Stimulated activated CD4-positive, alpha-beta T cell treated with anti-CD3 and anti-CD28 coated beads, TNF-alpha, amount 100 ng/mL, for 24 hours (primary cell): ENCODE results near the gene RPTOR.
"Not testable (repeated sequence)": the region's sequence is repeated elsewhere in the genome, so short reads cannot be mapped to it uniquely, and the experiment has no call there.

Source experiments
- DNase-seq, 3 experiments: peaks; one replicate each; pipeline ENCODE4 v3.0.0-alpha.2; 2020; ENCODE audit warnings: low read depth in 3 of 3

The RPTOR gene, protein sequence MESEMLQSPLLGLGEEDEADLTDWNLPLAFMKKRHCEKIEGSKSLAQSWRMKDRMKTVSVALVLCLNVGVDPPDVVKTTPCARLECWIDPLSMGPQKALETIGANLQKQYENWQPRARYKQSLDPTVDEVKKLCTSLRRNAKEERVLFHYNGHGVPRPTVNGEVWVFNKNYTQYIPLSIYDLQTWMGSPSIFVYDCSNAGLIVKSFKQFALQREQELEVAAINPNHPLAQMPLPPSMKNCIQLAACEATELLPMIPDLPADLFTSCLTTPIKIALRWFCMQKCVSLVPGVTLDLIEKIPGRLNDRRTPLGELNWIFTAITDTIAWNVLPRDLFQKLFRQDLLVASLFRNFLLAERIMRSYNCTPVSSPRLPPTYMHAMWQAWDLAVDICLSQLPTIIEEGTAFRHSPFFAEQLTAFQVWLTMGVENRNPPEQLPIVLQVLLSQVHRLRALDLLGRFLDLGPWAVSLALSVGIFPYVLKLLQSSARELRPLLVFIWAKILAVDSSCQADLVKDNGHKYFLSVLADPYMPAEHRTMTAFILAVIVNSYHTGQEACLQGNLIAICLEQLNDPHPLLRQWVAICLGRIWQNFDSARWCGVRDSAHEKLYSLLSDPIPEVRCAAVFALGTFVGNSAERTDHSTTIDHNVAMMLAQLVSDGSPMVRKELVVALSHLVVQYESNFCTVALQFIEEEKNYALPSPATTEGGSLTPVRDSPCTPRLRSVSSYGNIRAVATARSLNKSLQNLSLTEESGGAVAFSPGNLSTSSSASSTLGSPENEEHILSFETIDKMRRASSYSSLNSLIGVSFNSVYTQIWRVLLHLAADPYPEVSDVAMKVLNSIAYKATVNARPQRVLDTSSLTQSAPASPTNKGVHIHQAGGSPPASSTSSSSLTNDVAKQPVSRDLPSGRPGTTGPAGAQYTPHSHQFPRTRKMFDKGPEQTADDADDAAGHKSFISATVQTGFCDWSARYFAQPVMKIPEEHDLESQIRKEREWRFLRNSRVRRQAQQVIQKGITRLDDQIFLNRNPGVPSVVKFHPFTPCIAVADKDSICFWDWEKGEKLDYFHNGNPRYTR (N-terminal part only)

DNA sequence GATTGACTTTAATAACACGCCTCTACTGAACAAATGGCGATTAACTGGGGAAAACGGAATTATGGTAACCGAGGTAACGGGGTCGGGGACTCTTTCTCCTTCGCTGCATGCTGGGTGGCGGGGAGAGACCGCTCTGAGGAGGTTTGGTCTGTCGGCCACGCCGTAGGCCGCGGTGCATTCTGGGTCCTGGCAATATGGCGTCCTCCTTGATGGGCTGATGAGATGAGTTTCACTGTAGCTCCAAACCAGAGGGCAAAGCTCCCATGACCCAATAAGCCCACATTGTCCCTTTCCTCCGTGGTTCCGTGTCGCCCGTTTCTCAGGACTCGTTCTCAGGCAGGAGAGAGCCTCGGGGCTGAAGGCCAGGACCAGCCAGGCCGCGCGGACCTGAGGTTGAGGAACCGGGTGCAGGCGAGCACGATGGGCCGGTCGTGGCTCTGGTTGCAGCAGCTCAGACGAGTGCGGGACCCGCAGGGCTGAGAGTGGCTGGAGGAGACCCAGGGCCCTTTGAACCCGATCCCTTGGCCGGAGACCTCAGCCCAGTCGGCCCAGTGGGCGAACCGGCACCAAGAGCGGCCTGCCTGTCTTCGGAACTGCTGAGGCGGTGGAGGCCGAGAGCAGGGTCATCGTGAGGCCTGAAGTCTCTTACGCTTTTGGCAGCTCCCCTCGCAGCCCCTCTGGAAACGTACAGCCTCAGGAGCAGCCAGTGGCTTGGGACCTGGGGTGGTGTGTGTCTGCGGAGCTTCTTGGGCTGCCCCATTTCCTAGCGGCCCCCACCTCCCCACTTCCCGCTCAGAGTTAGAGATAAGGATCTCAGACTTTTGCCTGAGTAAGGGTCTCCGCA lies at the start of gene RPTOR:
Gene RPTOR, plus strand, starts transcription at position 184 of the 844 bp plus-strand sequence. CDS start 792 bp downstream, outside the sequence.
- DNase-seq: peak; percentile 77 to 89 (median 82)

DNA sequence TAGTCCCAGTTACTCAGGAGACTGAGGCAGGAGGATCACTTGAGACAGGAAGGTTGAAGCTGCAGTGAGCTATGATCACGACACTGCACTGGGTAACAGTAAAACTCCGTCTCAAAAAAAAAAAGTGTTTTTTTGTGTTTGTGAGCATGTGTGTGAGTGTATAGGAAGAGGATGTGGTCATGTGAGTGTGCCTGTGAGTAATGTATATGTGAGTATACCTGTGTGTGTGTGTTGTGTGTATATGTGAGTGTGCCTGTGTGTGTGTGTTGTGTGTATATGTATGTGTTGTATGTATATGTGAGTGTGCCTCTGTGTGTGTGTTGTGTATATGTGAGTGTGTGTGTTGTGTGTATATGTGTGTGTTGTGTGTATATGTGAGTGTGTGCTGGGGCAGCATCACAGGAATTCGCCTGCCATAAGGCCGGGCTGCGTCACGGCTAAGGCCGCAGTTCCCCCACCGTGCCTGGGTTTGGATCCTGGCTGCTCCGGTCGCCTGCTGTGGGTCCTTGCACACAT lies 46.9 kb upstream of the RPTOR start:
- no peak for DNase-seq

GRCh38 chr17:80498242-80498919 lies 46.3 kb upstream of the RPTOR start:
- no peak for DNase-seq

DNA sequence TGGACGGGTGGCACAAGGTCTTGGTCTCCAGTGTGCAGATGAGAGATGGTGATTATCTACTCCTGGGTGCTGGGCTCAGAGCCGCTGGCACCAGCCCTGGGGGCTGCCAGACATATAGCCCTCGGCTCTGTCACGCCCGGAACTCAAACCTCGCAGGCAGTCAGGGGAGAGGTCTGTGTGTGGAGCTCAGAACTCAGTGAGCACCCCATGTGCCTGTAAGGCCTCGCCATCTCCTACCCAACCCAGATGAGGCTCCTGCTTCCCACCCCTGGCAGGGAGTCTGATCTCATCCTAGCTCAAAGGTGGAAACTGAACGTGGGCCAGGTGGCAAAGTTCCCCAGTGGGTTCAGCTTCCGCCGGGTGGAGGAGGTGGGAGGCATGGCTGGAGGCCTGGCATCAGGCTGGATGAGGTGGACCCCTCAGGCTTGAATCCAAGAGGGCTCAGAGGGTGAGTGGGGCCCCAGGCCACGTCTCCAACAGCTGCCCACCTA lies 45.7 kb upstream of the RPTOR start:
- DNase-seq: no peak

DNA sequence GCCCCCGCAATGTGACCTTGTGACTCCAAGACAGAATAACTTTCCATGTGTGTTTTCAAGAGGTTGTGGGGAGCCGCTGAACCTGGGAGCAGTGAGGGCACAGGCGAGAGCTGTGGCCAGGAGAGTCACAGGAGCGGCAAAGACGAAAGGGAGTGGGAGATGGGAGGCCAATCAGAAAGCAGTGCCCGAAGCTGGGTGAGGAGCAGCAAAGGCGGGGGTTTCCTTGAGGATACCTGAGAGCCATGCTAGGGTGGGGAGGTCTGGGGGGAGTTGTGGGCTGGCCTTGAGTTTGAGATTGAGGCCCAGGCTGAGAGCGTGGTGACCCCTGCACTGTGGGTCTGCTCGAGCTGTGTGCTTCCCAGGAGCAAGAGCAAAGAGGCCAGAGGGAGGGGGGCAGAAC lies 45.1 kb upstream of the RPTOR start:
- DNase-seq: no peak

DNA sequence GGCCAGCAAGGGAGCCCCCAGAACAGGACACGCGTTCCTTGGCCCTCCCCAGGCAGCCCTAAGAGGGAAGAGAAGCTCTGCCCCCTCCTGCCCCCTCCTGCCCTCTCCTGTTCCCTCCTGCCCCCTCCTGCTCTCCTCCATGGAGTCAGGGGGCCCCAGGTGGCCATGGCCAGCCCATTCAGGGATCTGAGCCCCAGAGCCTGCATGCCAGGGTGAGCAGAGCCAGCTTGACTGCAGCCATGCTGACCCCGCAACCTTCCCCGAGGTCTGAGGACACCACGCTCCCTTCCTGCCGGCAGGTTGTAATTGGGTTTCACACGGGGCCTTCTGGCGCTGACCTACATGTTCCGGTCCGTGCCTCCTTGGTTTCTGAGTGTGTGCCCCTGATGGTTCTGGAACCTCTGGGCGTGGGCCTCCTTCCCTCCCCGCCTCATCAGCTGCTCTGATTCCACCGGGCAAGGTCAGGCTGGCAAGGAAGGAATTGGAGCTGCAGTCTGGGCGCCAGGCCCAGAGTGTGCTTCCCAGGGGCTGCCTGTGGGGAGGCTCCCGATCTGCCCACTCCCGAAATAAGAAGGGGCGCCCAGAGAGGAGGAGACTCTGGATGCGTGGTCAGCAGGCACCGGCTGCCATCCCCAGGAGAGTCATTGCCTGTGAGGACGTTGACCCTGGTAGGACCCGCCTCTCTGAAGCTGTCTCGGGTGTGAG lies 44.5 kb upstream of the RPTOR start:
- DNase-seq: no peak

- DNase-seq: no peak
Measured at GRCh38 chr17:80501741-80502577, 42.7 kb upstream of the RPTOR start.

DNA sequence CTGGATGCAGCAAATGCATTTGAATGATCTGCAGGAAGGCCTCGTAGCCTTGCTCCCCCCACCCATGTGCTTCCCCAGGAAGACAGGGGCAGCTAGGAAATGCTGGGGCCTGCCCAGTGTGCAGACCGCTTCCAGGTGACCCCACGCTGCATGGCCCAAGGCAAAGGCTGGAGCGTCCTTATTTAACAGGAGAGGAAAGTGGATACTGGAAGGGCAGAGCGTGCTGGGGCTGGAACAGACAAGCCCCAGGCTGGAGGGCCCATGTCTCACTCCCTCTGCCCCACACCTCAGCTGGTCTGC lies 42.1 kb upstream of the RPTOR start:
- no peak for DNase-seq

- DNase-seq: no peak
Measured at GRCh38 chr17:80503031-80503430, 41.6 kb upstream of the RPTOR start.

- DNase-seq: no peak
Measured at GRCh38 chr17:80503921-80504320, 40.7 kb upstream of the RPTOR start.

GRCh38 chr17:80504686-80505413 lies 39.8 kb upstream of the RPTOR start:
- DNase-seq: no peak

- not testable (repeated sequence) for DNase-seq
Measured at GRCh38 chr17:80507177-80507576, 37.5 kb upstream of the RPTOR start.

GRCh38 chr17:80507965-80508364 lies 36.7 kb upstream of the RPTOR start:
- DNase-seq: no peak

- DNase-seq: no peak
Measured at GRCh38 chr17:80509311-80509710, 35.3 kb upstream of the RPTOR start.

- DNase-seq: no peak
Measured at GRCh38 chr17:80510132-80510531, 34.5 kb upstream of the RPTOR start.

DNA sequence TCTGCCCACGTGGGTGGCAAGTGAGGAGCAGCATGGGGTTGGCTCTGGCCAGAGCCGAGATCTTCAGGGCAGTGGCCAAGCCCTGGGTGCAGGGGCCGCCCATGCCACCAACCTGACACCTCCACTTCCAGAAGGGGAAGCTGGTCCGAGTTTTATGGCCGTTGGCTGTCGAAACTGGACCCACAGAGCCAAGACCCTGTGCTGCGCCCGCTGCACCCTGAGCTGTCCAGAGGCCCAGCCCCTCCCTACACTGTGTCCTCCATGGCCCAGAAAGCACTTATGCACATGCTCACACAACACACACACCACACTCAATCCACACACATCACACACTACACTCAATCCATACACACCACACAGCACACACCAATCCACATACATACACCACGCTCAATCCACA lies 33.9 kb upstream of the RPTOR start:
- no peak for DNase-seq

DNA sequence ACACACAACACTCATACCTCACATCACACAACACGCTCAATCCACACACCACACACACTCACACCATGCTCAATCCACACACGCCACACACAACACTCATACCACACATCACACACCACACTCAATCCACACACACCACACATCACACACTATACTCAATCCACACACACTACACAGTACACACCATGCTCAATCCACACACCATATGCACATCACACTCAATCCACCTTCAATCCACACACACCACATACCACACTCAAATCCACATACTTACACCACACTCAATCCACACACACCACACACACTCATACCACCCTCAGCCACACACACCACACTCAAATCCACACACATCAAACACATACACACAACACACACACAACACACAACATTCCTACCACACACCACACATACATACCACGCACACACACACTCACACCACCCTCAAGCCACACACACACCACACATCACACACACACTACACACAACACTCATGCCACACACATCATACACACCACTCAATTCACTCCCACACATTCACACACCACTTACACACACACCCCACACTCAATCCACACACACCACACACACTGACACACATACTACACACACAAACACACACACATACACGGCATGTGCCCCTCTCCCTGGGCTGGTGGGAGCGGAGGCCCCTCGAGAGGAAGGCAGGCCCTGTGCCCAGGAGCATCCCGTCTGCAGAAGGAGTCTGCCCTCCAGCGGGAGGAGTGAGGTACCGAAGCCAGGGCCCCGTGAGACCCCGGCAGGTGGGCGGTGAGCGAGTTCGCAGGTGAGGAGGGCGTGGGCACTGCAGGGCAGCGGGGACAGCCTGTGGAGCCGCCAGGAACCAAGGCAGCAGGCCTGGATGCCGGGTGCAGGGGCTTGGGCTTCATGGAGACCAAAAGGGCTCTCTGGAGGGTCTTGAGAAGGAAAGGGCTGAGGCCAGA lies 33.1 kb upstream of the RPTOR start:
- no peak for DNase-seq
